HepG2 (cell line): ENCODE measurements around the gene TEAD1. TPM values are rescaled to one million over a fixed set of nuclear protein-coding genes. Genes with fewer than 3 reads are reported as not detected.

Experiments used
- ARID3A ChIP-seq: IDR thresholded peaks from 2 replicates; pipeline ENCODE4 v1.6.1; 2012; ENCODE audit warnings: low read depth, low read length, improper control_type of control experiment
- CBX2 ChIP-seq, 2 experiments: fragments of 200-600 bp in 1 of 2; sonication (generic); formaldehyde crosslinking in 1 of 2; IDR thresholded peaks; 2 replicates each; pipeline versions ENCODE4 v1.7.0 to v1.8.1; 2018 to 2022; ENCODE audit warnings: low read depth in 2 of 2, low read length in 1 of 2, mild to moderate bottlenecking in 1 of 2, missing genetic modification reagents in 1 of 2
- HDAC6 ChIP-seq: fragments of 200-600 bp; sonication (generic); IDR thresholded peaks from 2 replicates; pipeline ENCODE4 v1.7.0; 2017; ENCODE audit warnings: mild to moderate bottlenecking, antibody characterized with exemption, low read length, low read depth
- IRF2 ChIP-seq: IDR thresholded peaks from 2 replicates; pipeline ENCODE4 v1.6.1; 2018; ENCODE audit warnings: missing genetic modification reagents, missing compliant biosample characterization
- MTF2 ChIP-seq: sonication (generic); formaldehyde crosslinking; IDR thresholded peaks from 2 replicates; pipeline ENCODE4 v1.5.0; 2020; ENCODE audit warnings: missing genetic modification reagents, borderline replicate concordance
- NFRKB ChIP-seq: fragments of 450-650 bp; IDR thresholded peaks from 2 replicates; pipeline ENCODE4 v1.6.1; 2017
- NR2F1 ChIP-seq, 2 experiments: fragments of 450-650 bp in 1 of 2; formaldehyde crosslinking in 1 of 2; IDR thresholded peaks; 2 replicates each; pipeline versions ENCODE4 v1.5.0 to v1.6.1; 2016 to 2020; ENCODE audit warnings: mild to moderate bottlenecking in 1 of 2, missing compliant biosample characterization in 1 of 2, missing genetic modification reagents in 1 of 2, moderate library complexity in 1 of 2
- NRL ChIP-seq: sonication (generic); formaldehyde crosslinking; IDR thresholded peaks from 2 replicates; pipeline ENCODE4 v1.5.0; 2020; ENCODE audit warnings: missing genetic modification reagents, mild to moderate bottlenecking, moderate library complexity, borderline replicate concordance
- PAWR ChIP-seq: sonication (generic); formaldehyde crosslinking; IDR thresholded peaks from 2 replicates; pipeline ENCODE4 v1.4.0; 2020; ENCODE audit warnings: missing genetic modification reagents, mild to moderate bottlenecking, borderline replicate concordance
- PBX3 ChIP-seq: sonication (generic); formaldehyde crosslinking; IDR thresholded peaks from 2 replicates; pipeline ENCODE4 v1.8.1; 2023; ENCODE audit warnings: missing genetic modification reagents, inconsistent platforms, borderline replicate concordance
- RBAK ChIP-seq: sonication (generic); formaldehyde crosslinking; IDR thresholded peaks from 2 replicates; pipeline ENCODE4 v1.5.1; 2020; ENCODE audit warnings: mild to moderate bottlenecking, missing genetic modification reagents
- SETDB1 ChIP-seq: sonication (generic); formaldehyde crosslinking; IDR thresholded peaks from 2 replicates; pipeline ENCODE4 v1.5.1; 2020; ENCODE audit warnings: missing genetic modification reagents, mild to moderate bottlenecking, borderline replicate concordance
- SMAD9 ChIP-seq: sonication (generic); formaldehyde crosslinking; IDR thresholded peaks from 2 replicates; pipeline ENCODE4 v1.5.1; 2020; ENCODE audit warnings: mild to moderate bottlenecking, missing genetic modification reagents
- SUZ12 ChIP-seq: fragments of 150-350 bp; IDR thresholded peaks from 2 replicates; pipeline ENCODE4 v1.6.1; 2014; ENCODE audit warnings: low read depth, low read length
- TBP ChIP-seq: sonication (generic); formaldehyde crosslinking; IDR thresholded peaks from 2 replicates; pipeline ENCODE4 v1.5.0; 2020; ENCODE audit warnings: missing genetic modification reagents
- ZNF138 ChIP-seq: sonication (generic); formaldehyde crosslinking; IDR thresholded peaks from 2 replicates; pipeline ENCODE4 v1.5.0; 2020; ENCODE audit warnings: mild to moderate bottlenecking, low read depth, missing genetic modification reagents
- ZNF160 ChIP-seq: sonication (generic); formaldehyde crosslinking; IDR thresholded peaks from 2 replicates; pipeline ENCODE4 v1.8.0; 2022; ENCODE audit warnings: mild to moderate bottlenecking, inconsistent platforms, missing genetic modification reagents
- ZNF275 ChIP-seq: sonication (generic); formaldehyde crosslinking; IDR thresholded peaks from 2 replicates; pipeline ENCODE4 v1.8.0; 2022; ENCODE audit warnings: missing genetic modification reagents, mild to moderate bottlenecking, inconsistent platforms, borderline replicate concordance
- ZNF281 ChIP-seq: sonication (generic); formaldehyde crosslinking; IDR thresholded peaks from 2 replicates; pipeline ENCODE4 v1.4.0; 2020; ENCODE audit warnings: missing genetic modification reagents, borderline replicate concordance
- ZNF30 ChIP-seq: sonication (generic); formaldehyde crosslinking; IDR thresholded peaks from 2 replicates; pipeline ENCODE4 v1.5.0; 2020; ENCODE audit warnings: mild to moderate bottlenecking, missing genetic modification reagents
- ZNF652 ChIP-seq: IDR thresholded peaks from 2 replicates; pipeline ENCODE4 v1.6.1; 2016; ENCODE audit warnings: low read depth, borderline replicate concordance
- ZNF678 ChIP-seq: sonication (generic); formaldehyde crosslinking; IDR thresholded peaks from 2 replicates; pipeline ENCODE4 v1.4.0; 2020; ENCODE audit warnings: mild to moderate bottlenecking, missing genetic modification reagents
- ZNF792 ChIP-seq: IDR thresholded peaks from 2 replicates; pipeline ENCODE4 v1.6.1; 2016
- polyA plus RNA-seq, 8 experiments: library from polyadenylated mRNA; depleted of rRNA in 3 of 8; stranded (reverse) in 7 of 8; unstranded in 1 of 8; fragments of >200 nt; fragmentation: Illumina TruSeq in 4 of 8; extraction: Trizol in 4 of 8; gene quantifications; 2 replicates each; pipeline versions ENCODE4 v1.2.1 to v1.2.3, GENCODE V29; 2011 to 2016; ENCODE audit warnings: low read depth in 4 of 8, missing spikeins in 1 of 8, mixed read lengths in 1 of 8; ENCODE audit not compliant: insufficient read depth in 1 of 8
- total RNA-seq, 5 experiments: library from RNA; depleted of rRNA; stranded (reverse); fragments of >200 nt; fragmentation: Illumina TruSeq; extraction: Trizol; gene quantifications; 2 replicates each; pipeline ENCODE4 v1.2.3, GENCODE V29; 2016; ENCODE audit warnings: low read depth in 1 of 5

Gene TEAD1
- total and polyA plus RNA-seq, 2 of the 13 experiments (the other 11 are each of a cell fraction or from before 2014, with no cell fraction given), result 20.1 to 30.5 TPM

- TF ChIP-seq HDAC6 (no peak), NRL (CRISPR knock-in tag) (no peak), ZNF678 (no peak), ZNF138 (CRISPR knock-in tag) (no peak), MTF2 (no peak), RBAK (CRISPR knock-in tag) (no peak), NFRKB (no peak), SUZ12 (no peak), PBX3 (CRISPR knock-in tag) (no peak), IRF2 (0 out of 2 replicates have a peak, but pooled peaks have one; percentile 46), PAWR (no peak), ZNF652 (no peak), CBX2 (IDR thresholded peaks at IDR 0.05; ENCODE audit: low read depth, low read length) (no peak), CBX2 (CRISPR knock-in tag; IDR thresholded peaks at IDR 0.05; ENCODE audit: low read depth) (no peak), NR2F1 (CRISPR knock-in tag; IDR thresholded peaks at IDR 0.05) (no peak; a peak in 1 of 4 replicates), ZNF281 (peak; percentile 86; the same call in 1 of the 2 replicates), SMAD9 (CRISPR knock-in tag) (no peak; the same call in 1 of the 2 replicates), ZNF275 (CRISPR knock-in tag) (no peak), ZNF160 (CRISPR knock-in tag) (no peak), SETDB1 (CRISPR knock-in tag) (no peak), TBP (CRISPR knock-in tag) (no peak), ZNF30 (CRISPR knock-in tag) (no peak), ZNF792 (CRISPR knock-in tag) (no peak), ARID3A (no peak)
Observed at GRCh38 chr11:12692229-12693075, 18.2 kb downstream of the TEAD1 start (continued).
